ENCODE results near the gene SLC22A6.

SLC22A6 gene

GRCh38 chr11:62930157-62930556 is 54.6 kb downstream of the SLC22A6 start:
- no peak for DNase-seq

- DNase-seq = no peak
Observed at GRCh38 chr11:62928011-62928410, 56.8 kb downstream of the SLC22A6 start.

- DNase-seq = no peak
Observed at GRCh38 chr11:62926680-62927455, 57.9 kb downstream of the SLC22A6 start.

Measured in activated CD4-positive, alpha-beta T cell treated with anti-CD3 and anti-CD28 coated beads, Interleukin-2, amount 50 U/mL, for 4 hours (primary cell).